Activated effector memory CD4-positive, alpha-beta T cell treated with Interleukin-2 at 50 U/mL for 16 hours (primary cell): ENCODE data around the gene SIKE1.
"Not testable (repeated sequence)": the region's sequence is repeated elsewhere in the genome, so short reads cannot be mapped to it uniquely, and the experiment has no call there.

ENCODE experiments used
- DNase-seq: peaks from one replicate; pipeline ENCODE4 v3.0.0-alpha.2; 2020

The SIKE1 gene

DNA sequence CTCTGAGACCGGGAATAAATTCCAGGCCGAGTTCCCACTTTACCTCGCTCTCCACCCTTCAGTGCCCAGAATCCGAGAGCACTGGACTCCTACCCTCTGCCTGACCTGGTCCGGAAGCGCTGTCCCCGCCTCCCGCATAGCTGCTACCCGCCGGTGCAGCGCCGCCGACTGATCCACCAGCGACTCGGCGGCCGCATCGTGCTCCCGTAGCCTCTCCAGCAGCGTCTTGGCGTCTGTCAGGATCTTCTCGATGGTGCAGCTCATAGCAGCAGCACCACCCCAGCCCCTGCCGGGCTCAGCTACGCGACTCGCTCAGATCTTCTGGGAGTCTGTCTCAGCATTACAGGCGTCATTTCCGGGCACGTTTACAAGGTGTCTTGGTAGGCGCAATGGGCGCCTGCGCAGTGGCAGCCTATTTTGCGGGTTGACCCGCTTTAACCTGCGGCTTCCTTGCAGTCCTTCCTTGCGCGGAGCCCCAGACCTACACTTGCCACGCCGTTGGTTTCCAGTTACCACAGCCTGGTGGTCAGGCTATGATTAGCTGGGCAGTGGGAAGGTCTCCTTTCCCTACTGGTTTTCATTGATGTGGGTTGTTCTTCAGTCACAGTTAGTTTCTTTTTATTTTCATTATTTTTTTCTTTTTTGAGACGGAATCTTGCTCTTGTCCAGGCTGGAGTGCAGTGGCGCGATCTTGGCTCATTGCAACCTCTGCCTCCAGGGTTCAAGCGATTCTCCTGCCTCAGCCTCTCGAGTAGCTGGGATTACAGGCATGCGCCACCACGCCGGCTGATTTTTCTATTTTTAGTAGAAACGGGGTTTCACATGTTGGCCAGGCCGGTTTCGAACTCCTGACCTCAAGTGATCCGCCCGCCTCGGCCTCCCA is at the start of gene SIKE1:
SIKE1 (minus strand) TSS at position 342 of the 883 bp plus-strand sequence; CDS start at position 264, 78 bp downstream.
- peak; percentile 88 for DNase-seq

DNA sequence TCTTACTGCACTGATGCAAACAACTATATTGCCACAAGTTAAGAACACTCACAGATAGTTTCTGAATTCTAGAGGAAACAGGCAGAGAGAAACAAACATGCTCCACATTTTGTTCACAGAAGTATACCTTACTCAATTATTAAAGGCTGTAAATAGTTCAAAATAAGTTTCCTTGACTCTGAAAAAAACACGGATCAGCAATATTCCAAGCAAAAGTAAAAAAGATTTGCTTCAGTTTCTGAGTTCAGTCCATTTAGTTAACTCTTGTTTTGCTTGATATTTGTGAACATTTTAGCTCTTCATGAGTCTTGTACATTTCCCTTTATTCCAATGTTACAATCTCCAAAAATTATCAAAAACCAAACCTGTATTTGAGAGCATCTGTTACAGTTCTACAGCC is 49.6 kb upstream of the SIKE1 start:
- not testable (repeated sequence) for DNase-seq

DNA sequence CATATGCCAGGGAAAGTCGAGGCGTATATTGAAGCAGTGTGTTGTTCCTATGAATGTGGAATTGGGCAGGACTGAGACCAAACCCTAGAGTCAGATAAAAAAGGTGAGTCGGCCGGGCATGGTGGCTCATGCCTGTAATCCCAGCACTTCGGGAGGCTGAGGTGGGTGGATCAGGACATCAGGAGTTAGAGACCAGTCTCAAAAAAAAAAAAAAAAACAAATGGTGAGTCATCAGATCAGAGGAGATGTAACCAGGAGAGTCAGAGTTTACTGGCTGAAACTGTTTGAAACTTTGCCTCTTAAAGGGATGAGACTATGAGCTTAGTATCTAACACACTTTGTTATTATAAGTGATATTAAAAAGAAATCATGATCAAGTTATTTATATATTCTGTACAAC is 47.8 kb upstream of the SIKE1 start:
- no peak for DNase-seq

DNA sequence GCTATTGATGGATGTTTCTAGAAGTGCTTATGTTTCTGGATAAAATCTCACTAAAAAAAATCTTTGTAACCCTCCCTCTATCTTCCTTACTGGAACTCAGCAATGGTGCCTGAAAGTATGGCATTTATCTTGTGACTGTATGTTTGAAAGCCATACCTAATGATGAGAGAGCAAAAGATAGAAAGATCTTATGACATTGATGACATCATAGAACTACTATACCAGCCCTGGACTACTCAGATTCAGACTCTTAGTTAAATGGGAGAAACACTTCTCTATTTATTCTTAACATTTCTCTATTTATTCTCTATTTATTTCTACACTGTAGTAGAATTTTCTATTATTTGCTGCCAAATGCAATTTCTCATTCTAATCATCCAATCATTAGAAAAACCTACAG is 41.5 kb upstream of the SIKE1 start:
- no peak for DNase-seq

DNA sequence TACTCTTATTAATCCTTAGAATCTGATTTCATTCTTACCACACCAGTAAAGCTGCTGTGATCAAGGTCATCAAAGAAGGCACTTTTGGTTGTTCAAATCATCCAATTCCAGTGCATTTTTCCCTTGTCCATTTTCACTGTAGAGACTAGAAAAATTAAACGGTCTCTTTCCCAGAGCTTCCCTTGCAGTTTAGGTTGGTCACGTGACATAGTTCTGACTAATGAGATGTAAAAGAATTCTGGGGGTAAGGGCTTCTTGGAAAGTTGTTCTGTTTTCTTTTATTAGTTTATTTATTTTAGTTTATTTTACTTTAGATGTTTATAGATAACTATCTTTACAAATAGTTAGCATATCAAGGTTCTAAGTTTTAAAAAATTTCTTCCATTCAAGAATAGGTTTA is 39.9 kb upstream of the SIKE1 start:
- no peak for DNase-seq

DNA sequence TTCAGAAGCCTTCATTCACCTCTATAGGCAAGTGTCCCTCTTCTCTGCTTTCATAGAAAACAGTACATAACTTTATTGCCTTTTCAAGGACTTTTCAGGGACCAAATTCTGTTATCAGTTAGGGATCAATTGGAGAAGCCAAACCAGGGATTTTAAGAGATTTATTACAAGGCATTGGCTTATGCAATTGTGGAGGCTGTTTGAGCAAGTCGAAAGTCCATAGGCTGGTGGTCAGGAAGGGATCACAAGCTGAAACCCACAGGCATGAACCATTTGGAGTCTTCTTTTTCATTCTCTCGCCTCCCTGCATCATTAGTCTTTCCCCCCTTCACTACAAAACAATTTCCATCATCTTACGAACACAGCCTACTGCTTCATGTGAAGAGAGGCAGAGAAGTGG is 39.4 kb upstream of the SIKE1 start:
- DNase-seq, result no peak

DNA sequence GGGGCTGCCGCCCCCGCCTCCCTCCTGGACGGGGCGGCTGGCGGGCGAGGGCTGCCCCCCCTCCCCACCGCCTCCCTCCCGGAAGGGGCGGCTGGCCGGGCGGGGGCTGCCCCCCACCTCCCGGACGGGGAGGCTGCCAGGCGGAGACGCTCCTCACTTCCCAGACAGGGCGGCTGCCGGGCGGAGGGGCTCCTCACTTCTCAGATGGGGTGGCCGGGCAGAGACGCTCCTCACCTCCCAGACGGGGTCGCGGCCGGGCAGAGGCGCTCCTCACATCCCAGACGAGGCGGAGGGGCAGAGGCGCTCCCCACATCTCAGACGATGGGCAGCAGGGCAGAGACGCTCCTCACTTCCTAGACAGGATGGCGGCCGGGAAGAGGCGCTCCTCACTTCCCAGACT is 24.0 kb upstream of the SIKE1 start:
- not testable (repeated sequence) for DNase-seq

DNA sequence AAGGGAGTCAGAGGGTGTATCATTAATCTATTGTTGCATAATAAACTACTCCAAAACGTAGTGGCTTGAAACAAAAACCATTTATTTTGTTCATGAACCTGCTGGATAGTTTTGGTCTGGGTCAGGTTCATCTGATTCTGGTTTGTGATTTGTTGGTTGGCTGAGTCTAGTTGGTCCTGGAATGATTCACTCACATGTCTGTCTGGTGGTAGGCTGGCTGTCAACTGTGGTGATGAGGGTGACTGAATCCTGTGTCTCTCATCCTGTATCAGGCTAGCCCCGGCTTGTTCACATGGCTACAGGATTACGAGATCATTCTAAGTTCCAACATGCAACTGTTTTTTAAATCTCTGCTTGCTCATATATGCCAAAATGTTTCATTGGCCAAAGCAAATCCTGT is 22.5 kb upstream of the SIKE1 start:
- DNase-seq, result no peak

DNA sequence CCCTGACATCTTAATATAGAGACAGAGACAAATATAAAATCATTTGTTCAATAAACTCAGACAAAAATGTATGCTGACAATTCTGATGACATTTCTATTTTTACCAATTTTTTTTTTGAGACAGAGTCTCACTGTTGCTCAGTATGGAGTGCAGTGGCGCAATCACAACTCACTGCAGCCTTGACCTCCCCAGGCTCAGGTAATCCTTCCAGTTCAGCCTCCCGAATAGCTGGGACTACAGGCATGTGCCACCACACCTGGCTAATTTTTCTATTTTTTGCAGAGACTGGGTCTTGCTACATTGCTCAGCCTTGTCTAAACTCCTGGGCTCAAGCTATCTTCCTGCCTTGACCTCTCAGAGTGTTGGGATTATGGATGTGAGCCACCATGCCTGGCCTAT is 13.6 kb upstream of the SIKE1 start:
- no peak for DNase-seq

DNA sequence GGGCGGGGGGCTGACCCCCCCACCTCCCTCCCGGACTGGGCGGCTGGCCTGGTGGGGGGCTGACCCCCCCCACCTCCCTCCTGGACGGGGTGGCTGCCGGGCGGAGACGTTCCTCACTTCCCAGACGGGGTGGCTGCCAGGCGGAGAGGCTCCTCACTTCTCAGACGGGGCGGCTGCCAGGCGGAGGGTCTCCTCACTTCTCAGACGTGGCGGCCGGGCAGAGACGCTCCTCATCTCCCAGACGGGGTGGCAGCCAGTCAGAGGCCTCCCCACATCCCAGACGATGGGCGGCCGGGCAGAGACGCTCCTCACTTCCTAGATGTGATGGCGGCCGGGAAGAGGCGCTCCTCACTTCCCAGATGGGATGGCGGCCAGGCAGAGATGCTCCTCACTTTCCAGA is 10.1 kb upstream of the SIKE1 start:
- not testable (repeated sequence) for DNase-seq

DNA sequence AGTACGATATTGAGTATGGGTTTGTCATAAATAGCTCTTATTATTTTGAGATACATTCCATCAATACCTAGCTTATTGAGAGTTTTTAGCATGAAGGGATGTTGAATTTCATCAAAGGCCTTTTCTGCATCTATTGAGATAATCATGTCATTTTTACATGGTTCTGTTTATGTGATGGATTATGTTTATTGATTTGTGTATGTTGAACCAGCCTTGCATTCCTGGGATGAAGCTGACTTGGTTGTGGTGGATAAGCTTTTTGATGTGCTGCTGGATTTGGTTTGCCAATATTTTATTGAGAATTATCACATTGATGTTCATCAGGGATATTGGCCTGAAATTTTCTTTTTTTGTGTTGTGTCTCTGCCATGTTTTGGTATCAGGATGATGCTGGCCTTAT is 6.0 kb upstream of the SIKE1 start:
- DNase-seq, result not testable (repeated sequence)

DNA sequence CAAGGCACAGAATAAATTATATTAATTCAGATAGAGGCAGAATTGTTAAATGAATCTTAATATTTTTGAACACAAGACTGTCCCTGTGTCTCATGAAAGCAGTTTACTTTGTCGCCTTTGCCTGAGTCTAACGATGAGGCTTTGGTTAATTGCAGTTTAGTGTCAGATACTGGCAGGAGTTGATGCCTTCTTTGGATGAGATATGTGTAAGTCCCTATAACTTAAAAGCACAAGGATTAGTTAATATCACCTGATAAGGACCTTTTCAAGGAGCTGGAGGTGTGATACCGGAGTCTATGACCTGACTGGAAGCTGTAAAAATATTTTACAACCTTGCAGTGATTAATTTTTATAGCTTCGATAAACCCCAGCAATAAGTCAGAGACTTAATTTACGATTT is 2.0 kb upstream of the SIKE1 start:
- no peak for DNase-seq

DNA sequence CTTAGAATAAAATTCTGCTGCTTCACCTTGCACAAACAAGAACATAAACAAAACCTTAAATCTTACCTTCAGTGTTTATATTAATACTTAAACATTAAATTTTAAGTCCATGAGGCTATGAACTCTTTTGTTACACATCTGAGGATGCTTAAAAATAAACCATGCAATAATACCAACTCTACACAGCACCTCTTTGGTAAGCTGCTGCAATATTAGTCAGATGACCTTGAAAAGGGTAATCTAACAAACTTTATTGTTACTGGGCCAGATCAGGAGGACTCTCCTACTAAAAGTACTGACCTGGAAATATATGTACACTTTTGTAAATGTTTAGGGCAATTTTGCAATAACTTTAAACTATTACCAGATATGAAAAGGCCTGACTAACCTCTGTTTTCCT is 763 bp downstream of the SIKE1 start:
- no peak for DNase-seq

DNA sequence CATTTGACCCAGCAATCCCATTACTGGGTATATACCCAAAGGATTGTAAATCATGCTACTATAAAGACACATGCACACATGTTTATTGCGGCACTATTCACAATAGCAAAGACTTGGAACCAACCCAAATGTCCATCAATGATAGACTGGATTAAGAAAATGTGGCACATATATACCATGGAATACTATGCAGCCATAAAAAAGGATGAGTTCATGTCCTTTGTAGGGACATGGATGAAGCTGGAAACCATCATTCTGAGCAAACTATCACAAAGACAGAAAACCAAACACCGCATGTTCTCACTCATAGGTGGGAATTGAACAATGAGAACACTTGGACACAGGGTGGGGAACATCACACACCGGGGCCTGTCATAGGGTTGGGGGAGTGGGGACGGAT is 3.8 kb downstream of the SIKE1 start:
- DNase-seq, result not testable (repeated sequence)

DNA sequence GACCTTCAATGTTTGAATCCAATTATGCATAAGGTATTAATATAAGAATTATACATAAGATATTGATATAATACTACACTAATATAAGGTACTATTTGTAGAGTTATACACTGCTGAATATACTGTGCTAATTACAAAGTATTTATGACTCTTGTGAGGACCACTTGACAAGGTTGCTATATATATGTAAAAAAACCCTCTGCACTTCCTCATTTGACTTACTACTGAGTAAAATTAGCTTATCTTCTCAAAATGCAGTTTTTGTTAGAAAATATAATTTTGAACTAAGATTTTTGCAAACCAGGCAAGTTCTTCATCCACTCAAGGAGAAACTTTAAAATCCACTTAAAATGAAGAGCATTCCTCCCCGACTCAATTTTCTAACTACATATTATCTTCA is 8.5 kb downstream of the SIKE1 start:
- DNase-seq, result no peak

DNA sequence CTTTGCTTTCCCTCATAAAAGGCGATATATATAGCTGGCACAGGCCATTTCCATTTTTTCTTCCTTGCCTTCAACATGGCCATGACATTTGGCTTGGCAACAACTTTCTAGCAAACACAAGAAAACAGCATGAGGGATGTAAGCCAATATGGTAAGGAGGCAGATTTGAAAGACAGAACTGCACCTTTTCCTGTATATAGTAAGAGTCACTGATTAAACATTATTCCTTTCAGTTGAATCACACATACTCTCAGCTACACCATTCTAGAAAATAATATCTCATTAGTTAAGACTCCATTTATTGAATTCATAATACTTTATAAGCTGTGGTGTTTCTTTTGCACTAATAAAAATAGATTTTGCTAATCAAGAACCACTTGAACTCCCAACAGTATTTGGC is 9.5 kb downstream of the SIKE1 start:
- no peak for DNase-seq

DNA sequence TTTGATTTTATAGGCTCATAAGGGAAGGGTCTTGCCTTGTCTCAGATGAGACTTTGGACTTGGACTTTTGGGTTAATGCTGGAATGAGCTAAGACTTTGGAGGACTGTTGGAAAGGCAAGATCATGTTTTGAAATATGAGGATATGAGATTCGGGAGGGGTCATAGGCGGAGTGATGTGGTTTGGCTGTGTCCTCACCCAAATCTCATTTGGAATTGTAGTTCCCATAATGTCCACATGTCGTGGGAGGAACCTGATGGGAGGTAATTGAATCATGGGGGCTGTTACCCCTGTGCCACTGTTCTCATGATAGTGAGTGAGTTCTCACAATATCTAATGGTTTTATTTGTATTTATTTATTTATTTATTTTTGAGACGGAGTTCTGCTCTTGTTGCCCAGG is 15.8 kb downstream of the SIKE1 start:
- DNase-seq, result no peak

DNA sequence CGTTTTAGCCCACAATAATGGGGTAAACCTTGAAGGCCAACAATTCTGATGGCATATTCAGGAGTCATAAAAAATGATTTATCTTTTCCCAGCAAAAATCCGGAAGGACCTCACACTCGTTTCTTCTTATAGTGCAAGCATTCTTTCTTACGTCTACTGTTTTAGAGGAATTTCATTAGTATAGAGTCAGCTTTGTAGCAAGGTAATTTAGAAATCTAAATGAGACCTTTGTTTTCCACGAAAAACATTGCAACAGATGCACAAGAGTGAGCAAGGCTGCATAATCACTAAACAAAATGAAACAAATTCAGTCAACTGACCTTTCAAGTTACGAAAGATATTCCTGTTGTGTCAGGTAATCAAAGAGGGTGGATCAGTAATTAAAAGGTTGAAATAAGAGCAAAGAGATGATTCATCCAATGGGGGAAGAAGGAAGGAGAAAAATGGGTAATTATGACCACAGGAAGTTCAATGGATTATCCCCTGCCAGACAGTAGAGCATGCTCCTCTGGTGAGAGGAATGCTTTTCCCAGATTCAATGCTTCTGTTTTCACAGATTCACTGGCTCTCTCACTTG is 22.1 kb downstream of the SIKE1 start:
- no peak for DNase-seq

DNA sequence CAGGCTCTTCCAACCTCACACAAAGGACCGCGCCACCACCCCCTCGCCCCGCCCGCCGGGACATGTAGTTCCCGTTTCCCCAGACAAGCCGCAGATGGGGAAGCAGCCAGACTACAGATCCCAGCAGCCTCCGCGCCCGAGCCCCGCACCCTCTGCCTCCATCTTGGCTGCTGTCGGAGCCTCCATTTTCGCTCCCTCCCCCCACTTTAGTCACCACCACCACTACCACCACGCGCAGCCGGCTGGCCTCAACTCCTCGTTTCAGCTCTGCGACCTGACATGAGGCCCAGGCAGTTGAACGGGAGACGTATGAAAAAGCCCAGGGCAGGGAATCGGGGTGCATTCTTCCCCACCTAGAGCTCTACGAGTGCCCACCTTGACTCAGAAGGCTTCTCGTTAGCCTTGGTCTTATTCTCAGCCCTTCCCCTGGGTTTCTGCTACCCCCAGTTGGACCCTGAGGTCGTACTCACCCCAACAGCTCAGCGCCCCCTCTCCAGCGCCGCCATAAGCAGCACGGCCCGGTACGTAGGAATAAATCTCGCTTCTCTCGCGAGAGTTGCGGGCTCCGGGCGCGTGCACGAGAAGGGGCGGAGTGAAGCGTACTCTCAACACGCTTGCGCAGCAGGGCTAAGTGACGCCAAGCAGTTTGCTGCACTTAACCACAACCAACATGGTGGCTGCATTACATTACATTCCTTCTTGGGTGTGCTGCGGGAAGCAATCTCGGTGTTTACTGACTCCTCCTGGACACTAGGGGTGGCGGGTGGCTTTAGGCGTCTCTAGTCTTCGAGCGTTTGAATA is 22.8 kb downstream of the SIKE1 start, which contains the start of gene CSDE1:
CSDE1 (minus strand) TSS at position 530 of the 801 bp plus-strand sequence. CDS start 18,094 bp downstream, outside the sequence.
- peak; percentile 96 for DNase-seq

DNA sequence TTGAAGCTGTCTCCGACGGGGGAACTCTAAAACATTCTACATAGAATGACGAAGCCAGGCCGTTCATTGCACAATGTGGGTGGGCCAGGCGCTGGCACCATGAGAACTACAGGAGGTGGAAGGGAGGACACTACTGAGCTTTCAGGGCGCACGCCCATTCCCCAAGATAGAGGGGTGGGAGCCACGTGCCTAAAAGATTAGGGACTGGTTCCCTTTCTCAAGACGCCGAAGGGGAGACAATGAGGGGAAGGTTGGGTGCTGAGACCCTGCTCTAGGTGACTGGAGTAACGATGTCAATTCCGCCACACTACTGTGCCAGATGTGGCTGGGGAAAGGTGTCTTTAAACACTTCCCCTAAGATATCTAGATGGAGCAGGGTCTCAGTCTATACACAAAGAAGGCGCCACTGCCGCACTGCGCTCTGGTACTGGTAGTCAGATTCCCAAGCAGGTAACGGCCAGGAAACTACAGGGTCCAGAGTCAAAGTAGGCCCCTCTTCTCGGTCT is 23.5 kb downstream of the SIKE1 start:
- DNase-seq, result no peak

DNA sequence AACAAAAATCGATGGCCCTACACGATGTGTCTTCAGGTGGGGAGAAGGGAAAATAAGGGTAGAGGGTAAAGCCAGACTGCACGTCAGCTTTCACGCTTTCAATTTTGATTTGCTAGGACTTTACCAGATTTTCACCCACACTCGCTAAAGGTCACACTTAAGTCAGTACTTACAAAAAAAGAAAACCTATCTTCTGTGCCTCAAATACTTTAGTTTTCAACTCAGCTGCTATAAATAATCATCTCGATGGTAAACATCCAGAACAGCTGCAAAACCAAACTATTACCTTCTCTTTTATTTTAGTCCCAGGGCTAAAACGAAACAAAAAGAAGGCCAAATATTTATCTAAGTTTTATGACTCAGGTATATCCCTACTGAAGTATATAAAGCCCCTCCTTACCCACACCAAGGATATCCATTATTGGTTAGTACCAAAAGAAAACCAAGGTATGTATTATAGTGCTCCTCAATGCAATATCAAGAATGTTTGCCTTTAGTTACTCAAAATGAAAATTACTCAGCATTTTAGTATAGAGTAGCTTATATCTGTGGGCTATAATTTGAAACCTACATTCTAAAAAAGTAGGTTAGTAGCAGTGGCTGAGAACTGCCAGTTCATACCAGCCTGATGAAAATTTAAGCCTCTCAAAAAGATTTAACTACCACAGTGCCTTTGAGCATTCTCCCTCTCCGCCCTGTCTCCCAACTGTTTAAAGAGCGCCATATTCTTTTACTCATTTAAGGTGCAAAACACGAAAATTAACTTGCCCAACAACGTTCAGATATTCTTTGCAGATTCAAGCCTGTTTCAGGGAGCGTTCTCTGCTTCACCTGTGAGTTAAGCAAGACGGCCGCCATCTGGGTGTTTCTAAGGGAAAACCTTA is 24.2 kb downstream of the SIKE1 start:
- no peak for DNase-seq
